ENCODE measurements around the gene CD7. TPM values are rescaled to one million over a fixed set of nuclear protein-coding genes. Genes with fewer than 3 reads are reported as not detected.

CD7 gene
- total and polyA plus RNA-seq, 2 donors (not counting 1 experiment from before 2014, with no cell fraction given): 0.67 to 1.3 TPM

DNA sequence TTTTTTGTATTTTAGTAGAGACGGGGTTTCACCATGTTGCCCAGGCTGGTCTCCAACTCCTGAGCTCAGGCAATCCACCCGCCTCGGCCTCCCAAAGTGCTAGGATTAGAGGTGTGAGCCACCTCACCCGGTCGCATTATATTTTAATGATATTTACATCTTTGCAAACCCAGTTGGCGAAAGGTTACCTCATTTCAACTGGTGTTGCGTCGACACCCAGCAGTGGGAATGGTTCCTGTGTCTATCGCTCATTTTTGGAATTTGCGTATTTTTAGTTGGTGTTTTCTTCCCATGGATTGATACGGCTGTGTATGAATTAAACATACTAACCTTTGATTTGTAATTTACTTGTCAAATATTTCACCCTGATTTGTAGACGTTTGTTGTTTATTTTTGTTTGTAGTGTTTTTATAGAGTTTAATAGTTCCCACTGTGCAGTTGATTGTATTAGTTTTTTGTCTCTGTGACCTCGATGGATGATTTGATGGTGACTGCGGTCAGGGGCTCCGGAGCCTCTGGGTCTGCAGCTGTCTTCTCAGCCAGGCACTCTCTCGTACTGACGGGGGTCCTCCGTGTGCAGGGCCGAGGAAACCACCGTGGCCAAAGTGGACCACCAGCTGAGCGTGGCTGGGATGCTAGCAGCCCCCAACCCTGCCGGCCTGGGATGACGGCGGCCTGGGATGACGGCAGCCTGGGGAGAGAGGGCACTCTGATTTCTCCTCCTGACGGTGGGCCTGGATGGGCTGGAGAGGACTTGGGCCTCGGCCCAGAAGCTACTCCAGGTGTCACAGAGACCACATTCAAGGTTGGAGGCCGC, 4.0 kb downstream of the CD7 start:
- ChIA-PET CTCF (interaction anchor here (0.7 to 3.0 kb wide), 3 partner anchors 8 to 13 kb away, joined by 3 to 23 read pairs (median 11); no protein-coding TSS in a partner anchor), POLR2A (interaction anchor here (1.1 kb wide), 1 partner anchor 16 kb away, joined by 4 read pairs; no protein-coding TSS in a partner anchor)
- Mint-ChIP-seq H3K27ac (no peak overlapping the region), H3K9me3 (ENCODE audit: insufficient read depth) (no peaks in the 10 kb centered on the region), H3K4me3 (no peak overlapping the region), H3K4me1 (peaks cover 15% of the 10 kb centered on the region), H3K27me3 (peaks cover 25% of the 10 kb centered on the region)
- H3K27ac ChIP-seq (ENCODE audit: low read length in 2 of 2): no peak overlapping the region
- H3K4me3 ChIP-seq (ENCODE audit: control extremely low read depth in 1 of 5, extremely low read depth in 1 of 5, insufficient read depth in 1 of 5, low read depth in 2 of 5, low read length in 4 of 5): no peak overlapping the region
- no peaks in the 10 kb centered on the region for H3K36me3 ChIP-seq (replicated peaks in 1 of 2; ENCODE audit: control extremely low read depth in 1 of 2, control insufficient read depth in 1 of 2, extremely low read depth in 1 of 2, insufficient read depth in 2 of 2, low read length in 1 of 2)
- peaks cover 0 to 34% (median 10%) of the 10 kb centered on the region in 4 experiments for H3K27me3 ChIP-seq (replicated peaks in 1 of 4; ENCODE audit: control extremely low read depth in 1 of 4, control insufficient read depth in 3 of 4, insufficient read depth in 4 of 4, low read length in 3 of 4)
- no peaks in the 10 kb centered on the region for H3K79me2 ChIP-seq (ENCODE audit: control insufficient read depth, insufficient read depth, low read length)
- no peak overlapping the region for H3K9ac ChIP-seq (ENCODE audit: low read length)
- ATAC-seq (ENCODE audit: low read depth) (no peak), DNase-seq (no peak)
- intact Hi-C loops (cut with micrococcal nuclease): no loop called here
- WGBS (ENCODE audit: insufficient coverage): 97% methylated on average over 19 of the region's 28 CpGs
- H3K9me3 ChIP-seq (ENCODE audit: control extremely low read depth in 1 of 3, control insufficient read depth in 2 of 3, insufficient read depth in 1 of 3, low read length in 2 of 3): peaks cover 0 to 16% (median 0%) of the 10 kb centered on the region in 3 donors
- H4K20me1 ChIP-seq (ENCODE audit: control insufficient read depth, insufficient read depth, low read length, poor library complexity, severe bottlenecking): no peaks in the 10 kb centered on the region
- H2AFZ ChIP-seq (ENCODE audit: insufficient read depth, low read depth, low read length, poor library complexity, severe bottlenecking): no peak overlapping the region
- peaks cover 18 to 25% of the 10 kb centered on the region in 2 donors for H3K4me1 ChIP-seq (ENCODE audit: control insufficient read depth in 2 of 2, insufficient read depth in 2 of 2, low read length in 2 of 2)
- TF ChIP-seq, protein P1, sequence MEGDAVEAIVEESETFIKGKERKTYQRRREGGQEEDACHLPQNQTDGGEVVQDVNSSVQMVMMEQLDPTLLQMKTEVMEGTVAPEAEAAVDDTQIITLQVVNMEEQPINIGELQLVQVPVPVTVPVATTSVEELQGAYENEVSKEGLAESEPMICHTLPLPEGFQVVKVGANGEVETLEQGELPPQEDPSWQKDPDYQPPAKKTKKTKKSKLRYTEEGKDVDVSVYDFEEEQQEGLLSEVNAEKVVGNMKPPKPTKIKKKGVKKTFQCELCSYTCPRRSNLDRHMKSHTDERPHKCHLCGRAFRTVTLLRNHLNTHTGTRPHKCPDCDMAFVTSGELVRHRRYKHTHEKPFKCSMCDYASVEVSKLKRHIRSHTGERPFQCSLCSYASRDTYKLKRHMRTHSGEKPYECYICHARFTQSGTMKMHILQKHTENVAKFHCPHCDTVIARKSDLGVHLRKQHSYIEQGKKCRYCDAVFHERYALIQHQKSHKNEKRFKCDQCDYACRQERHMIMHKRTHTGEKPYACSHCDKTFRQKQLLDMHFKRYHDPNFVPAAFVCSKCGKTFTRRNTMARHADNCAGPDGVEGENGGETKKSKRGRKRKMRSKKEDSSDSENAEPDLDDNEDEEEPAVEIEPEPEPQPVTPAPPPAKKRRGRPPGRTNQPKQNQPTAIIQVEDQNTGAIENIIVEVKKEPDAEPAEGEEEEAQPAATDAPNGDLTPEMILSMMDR (IDR thresholded peaks at IDR 0.05): no peak
- no peak for TF ChIP-seq EZH2 (IDR thresholded peaks at IDR 0.05; ENCODE audit: borderline replicate concordance, insufficient read depth, low read depth, low read length, poor library complexity, severe bottlenecking)
- H3K4me2 ChIP-seq (replicated peaks; ENCODE audit: low read depth, low read length, poor library complexity, severe bottlenecking): no peak overlapping the region

DNA sequence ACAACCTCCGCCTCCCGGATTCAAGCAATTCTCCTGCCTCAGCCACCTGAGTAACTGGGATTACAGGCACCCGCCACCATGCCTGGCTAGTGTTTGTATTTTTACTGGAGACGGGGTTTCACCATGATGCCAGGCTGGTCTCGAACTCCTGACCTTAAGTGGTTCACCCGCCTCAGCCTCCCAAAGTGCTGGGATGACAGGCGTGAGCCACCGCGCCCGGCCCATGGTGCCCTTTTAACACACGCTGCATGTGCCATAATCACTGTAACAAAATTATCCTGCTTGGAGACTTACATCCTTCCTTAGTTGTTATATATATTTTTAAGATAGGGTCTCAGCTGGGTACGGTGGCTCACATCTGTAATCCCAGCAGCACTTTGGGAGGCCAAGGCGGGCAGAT, 5.4 kb downstream of the CD7 start:
- Histone ChIP-seq H4K20me1 (ENCODE audit: control insufficient read depth, insufficient read depth, low read length, poor library complexity, severe bottlenecking) (no peaks in the 10 kb centered on the region), H3K36me3 (replicated peaks in 1 of 2; ENCODE audit: control extremely low read depth in 1 of 2, control insufficient read depth in 1 of 2, extremely low read depth in 1 of 2, insufficient read depth in 2 of 2, low read length in 1 of 2) (no peaks in the 10 kb centered on the region), H3K79me2 (ENCODE audit: control insufficient read depth, insufficient read depth, low read length) (no peaks in the 10 kb centered on the region), H3K4me1 (ENCODE audit: control insufficient read depth in 2 of 2, insufficient read depth in 2 of 2, low read length in 2 of 2) (peaks cover 18 to 25% of the 10 kb centered on the region in 2 donors), H2AFZ (ENCODE audit: insufficient read depth, low read depth, low read length, poor library complexity, severe bottlenecking) (no peak overlapping the region), H3K27me3 (replicated peaks in 1 of 4; ENCODE audit: control extremely low read depth in 1 of 4, control insufficient read depth in 3 of 4, insufficient read depth in 4 of 4, low read length in 3 of 4) (peaks cover 0 to 34% (median 10%) of the 10 kb centered on the region in 4 experiments), H3K4me3 (ENCODE audit: control extremely low read depth in 1 of 5, extremely low read depth in 1 of 5, insufficient read depth in 1 of 5, low read depth in 2 of 5, low read length in 4 of 5) (no peak overlapping the region), H3K27ac (ENCODE audit: low read length in 2 of 2) (no peak overlapping the region), H3K9me3 (ENCODE audit: control extremely low read depth in 1 of 3, control insufficient read depth in 2 of 3, insufficient read depth in 1 of 3, low read length in 2 of 3) (peaks cover 0 to 11% (median 0%) of the 10 kb centered on the region in 3 donors), H3K4me2 (replicated peaks; ENCODE audit: low read depth, low read length, poor library complexity, severe bottlenecking) (no peak overlapping the region), H3K9ac (ENCODE audit: low read length) (no peak overlapping the region)
- 100% methylated on average over 7 of the region's 13 CpGs for WGBS (ENCODE audit: insufficient coverage)
- ChIA-PET POLR2A (no interaction called here), CTCF (interaction anchor here (3.0 kb wide), 1 partner anchor 10 kb away, joined by 23 read pairs; no protein-coding TSS in a partner anchor)
- intact Hi-C loops (cut with micrococcal nuclease): no loop called here
- DNase-seq (no peak), ATAC-seq (ENCODE audit: low read depth) (no peak)
- H3K9me3 Mint-ChIP-seq (ENCODE audit: insufficient read depth): no peaks in the 10 kb centered on the region
- H3K4me3 Mint-ChIP-seq: no peak overlapping the region
- TF ChIP-seq EZH2 (IDR thresholded peaks at IDR 0.05; ENCODE audit: borderline replicate concordance, insufficient read depth, low read depth, low read length, poor library complexity, severe bottlenecking): no peak
- TF ChIP-seq, protein P1 (IDR thresholded peaks at IDR 0.05): no peak
- H3K4me1 Mint-ChIP-seq: peaks cover 15% of the 10 kb centered on the region
- H3K27me3 Mint-ChIP-seq: peaks cover 28% of the 10 kb centered on the region
- no peak overlapping the region for H3K27ac Mint-ChIP-seq
